Cortex of kidney (tissue), 1 donor: ENCODE measurements around the gene AGAP1.

Experiments
- DNase-seq: peaks from one replicate; lab custom pipeline; 2025; lab: John Stamatoyannopoulos, UW

AGAP1 gene

DNA sequence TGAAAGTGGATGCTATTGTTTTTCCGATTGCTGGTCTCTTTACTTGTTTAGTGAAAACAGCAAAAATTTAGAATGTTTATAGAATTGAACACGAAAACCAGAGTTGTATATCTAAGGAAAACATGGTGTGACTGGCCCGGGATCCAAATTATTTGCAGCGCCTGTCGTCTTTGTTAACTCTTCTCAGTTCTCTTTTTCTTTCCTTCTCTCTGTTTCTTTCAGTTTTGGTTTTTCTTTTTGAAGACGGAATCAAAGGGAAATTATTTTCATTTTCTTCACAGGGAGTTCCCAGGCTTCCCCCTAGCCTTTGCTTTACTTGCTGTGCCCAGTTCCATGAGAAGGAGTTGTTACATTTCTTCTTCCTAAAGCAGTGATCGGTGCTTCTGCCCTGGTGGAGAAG is 76.0 kb downstream of the AGAP1 start:
- DNase-seq = no peak

DNA sequence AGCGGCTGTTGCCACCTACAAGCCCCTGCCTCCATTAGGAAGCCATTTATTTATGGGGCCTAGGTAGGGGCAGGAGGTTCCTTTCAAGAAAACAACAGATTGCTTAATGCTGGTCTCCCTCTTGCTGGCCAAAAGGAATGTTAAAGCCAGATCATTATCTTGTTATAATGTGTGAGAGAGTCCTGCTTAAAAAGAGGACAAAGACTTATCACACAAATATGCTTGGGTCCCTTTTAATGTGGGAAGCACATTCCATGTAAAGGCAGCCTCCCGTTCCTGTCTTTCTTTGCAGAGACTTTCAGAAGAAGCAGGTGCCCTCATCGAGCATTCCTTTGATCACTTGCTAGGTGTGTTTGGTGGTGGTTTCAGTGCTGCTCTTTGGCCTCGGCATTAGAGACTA is 76.4 kb downstream of the AGAP1 start:
- DNase-seq = no peak

DNA sequence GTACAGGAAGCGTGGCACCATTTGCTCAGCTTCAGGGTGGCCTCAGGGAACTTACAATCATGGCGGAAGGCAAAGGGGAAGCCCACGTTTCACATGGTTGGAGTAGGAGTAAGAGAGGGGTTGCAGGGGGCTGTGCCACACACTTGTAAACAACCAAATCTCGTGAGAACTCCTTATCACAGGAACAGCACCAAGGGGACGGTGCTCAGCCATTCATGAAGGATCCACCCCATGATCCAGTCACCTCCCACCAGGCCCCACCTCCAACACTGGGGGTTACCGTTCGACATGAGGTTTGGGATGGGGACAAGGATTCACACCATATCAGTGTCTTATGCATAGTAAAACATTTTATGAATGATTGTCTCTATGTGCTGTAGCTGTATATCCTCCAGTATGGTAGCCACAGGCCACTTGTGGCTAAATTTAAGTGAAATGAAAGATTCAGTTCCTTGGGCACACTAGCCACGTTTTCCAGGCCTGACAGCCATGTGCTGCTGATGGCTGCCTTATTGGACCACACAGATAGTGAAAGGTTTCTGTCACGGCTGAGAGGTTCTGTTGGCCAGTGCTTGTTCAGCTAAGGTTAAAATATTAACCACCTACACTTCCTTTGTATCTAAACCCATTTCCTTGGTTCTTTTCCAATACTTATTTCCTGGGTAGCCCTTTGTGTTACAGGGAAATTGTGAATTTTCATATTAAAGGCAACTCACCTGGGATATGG is 77.3 kb downstream of the AGAP1 start:
- DNase-seq = no peak

DNA sequence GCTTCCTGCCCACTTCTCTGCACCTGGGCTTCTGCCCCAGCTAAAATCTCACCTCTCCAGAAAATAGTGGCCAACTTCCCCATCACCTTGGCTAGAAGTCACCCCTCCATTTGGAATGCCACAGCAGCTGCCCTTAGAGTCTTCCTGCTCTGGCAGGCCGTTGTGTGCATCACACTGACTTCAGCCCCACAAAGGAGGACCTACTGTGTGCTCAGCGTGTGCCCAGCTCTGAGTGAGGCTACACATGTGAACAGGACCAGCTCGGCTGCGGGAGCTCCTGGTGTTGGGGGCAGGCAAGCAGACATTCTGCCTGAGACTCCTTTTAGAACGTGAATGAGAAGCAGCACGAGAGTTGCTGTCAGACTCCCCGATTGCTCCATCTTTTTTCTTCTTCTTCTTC is 78.7 kb downstream of the AGAP1 start:
- DNase-seq = no peak

DNA sequence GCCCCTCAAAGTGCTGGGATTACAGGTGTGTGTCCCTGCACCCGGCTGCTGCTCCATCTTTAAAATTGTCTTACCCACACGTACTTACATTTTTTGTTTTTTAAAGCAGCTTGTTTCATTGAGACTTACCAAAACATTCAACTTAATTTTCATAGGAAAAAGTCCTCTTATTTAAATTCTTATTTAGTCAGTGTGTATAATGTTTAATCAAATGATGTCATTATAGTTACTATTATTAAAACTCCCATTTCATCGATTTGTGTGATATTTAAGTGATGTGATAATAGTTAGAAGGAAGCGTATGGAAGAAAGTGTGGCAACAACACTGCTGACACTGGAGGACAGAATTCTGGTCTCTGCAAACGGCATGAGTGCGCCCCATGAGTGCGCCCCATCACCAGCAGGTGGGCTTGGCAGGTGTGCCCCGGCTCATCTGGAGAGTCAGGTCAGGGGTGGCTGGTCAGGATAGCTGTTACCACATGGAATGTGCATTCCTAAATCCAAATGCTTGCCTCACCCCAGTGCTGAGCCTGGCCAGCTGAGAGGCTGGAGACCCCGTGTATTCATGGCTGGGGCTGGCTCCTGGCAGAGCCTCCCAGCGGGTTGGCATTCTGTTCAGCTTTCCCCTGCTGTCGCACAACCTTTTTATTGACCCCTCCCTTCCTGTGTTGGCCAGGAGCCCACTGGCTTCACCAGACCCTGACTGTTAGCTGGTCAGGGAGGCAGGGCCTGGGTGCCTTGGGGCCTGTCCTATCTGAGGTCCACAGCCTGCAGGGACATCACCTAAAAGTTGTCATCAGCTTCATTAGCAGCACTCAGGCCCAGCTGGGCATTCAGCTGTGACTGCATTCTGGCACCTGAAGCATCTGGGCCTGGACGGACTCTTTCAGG is 79.7 kb downstream of the AGAP1 start:
- no peak for DNase-seq

DNA sequence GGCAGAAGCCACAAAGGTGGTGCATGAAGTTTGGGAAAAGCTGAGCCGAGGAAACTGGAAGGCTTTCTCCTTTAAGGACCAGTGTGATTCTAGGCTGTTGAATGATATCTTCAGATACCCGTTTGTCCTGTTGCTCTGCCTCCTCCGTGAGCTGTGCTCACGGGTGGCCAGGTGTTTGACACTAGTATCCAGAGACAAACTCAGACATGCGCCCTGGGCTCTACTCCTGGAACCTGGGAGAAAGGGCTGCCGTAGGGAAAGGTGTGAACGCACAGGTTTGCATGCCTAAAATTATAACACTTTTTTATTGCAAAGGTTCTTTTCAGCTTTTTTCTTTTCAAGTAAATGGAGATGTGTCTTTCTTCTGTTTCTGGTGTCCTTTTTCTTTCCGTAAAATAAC is 81.6 kb downstream of the AGAP1 start:
- DNase-seq = no peak

DNA sequence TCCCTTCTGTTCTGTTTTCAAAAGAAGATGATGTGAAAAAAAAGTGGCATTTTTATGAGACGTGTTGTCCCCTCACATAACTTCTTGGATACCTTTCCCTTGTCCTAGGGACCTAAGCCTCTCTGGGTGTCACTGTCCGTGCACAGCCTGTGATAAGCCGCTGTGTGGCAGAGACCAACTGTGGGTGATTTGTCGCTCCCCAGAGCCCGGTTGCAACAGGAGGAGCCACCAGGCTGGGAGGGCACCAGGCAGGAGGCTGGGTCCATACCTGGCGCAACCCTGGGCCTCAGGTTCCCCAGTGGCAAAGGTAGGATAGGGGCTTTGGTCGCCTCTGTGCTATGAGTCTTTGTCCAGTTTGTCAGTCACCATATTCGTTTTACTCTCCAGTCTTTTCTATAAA is 82.1 kb downstream of the AGAP1 start:
- no peak for DNase-seq

DNA sequence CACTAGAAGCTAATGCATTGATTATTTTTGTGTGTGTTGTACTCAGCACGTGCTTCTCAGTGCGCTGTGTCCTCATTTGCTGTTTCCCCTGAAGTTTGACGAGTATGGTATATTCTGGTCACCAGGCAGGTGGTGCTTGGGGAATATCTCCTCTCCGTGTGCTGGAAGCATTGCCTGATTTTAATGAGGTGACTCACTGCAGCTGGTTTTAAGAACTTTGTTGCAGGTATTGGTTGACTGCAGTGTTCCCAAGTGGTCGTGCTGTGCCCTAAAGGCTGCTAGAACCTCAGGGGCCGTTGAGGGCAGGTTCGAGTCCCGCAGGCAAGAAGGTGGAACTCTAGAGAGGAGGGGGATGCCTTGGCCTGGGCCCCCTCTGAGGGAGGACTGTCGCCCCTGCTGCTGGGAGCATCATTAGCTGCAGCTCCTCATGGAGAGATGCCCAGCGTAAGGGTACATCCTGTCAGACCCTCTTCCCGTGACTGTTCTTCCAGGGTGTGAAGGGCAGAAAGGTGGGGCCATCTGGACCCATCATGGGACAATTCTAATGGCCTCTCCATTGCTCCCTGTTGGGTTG is 82.6 kb downstream of the AGAP1 start:
- DNase-seq = no peak

DNA sequence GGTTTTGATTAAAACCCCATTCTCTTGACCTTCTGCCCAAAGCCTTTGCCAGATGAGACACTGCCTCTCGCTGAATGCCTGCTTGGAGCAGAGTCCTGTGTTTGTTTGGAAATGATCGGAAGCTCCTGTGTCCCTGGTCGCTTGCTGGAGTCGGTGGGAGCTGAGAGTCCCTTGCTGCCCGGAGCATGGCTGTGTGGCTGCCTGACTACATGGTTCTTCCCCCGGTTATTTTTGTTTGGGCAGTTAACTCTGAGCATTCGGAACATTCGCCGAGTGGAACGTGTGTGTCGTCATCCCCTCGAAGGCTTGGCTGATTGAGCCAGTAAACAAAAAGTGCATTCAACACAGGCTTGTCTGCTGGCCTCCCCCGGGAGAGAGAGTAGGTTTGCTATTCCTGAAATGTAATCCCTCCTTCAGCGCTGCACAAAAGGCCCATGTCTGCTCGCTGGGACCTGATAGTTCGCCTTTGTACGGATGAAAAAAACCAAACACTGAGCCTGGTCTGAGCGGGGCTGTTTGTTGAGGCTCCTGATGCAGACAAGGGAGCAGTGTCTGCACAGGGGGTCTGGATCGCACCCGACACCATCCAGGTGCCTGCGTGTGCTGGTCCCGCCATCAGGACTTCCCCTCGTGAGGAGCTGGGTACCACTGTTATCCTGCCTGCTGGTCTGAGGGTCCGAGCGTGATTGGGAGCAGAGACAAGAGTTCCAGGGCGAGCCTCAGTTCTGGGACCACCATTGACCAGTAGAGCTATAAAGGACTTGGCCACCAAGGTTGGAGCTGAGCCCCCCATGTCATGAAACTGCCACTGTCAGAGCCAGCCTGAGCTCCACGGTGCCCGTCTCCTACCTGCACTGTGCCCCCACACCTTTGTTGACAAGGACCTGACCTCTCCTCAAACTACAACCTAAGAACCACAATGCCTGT is 83.8 kb downstream of the AGAP1 start:
- DNase-seq = no peak

DNA sequence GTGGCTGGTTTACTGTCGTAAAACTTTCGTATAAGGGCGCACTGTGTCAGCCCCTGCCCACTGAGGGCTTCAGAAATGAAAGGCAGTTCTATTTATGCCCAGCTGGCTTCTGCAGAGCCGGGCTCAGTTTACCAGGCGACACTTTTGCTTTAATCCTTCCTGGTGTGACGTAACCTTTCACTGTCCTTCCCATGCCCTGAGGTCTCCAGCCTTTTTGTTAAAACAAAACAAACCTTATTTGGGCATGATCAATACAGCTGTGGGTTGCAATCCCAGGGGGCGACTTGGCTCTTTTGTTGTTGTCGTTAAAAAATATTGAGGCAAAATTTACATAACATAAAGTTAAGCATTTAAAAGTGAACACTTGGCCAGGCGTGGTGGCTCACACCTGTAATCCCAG is 85.3 kb downstream of the AGAP1 start:
- DNase-seq = no peak

DNA sequence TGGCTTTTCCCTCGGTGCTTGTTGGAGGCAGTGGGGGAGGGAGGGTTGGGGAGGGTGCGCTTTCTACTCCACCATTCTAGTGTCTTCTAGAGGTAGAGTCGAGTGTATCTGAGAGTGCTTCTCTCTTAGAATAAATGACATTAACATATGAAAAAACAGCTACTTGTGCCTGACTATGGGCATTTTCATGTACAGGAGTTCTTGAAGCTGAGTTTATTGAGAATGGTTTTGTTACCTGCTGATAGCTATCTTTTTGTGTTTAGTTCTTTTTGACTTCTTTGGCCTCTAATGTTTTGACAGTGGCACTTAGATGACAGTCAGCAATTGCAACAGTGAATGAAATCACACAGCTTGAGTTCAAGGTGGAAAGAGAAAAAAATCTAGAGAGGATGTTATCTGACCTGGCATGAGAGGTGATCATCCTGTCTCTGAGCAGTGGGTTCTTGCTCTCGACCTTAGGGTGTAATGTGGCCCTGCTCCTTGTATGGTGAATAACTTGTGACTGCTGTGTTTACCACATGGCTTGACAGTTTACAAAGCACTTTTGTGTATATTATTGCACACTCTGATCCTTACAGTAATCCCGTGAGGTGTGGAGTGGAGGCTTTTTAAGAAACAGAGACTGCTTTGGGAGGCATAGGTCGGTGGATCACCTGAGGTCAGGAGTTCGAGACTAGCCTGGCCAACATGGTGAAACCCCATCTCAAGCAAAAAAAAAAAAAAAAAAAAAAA is 86.7 kb downstream of the AGAP1 start:
- no peak for DNase-seq

DNA sequence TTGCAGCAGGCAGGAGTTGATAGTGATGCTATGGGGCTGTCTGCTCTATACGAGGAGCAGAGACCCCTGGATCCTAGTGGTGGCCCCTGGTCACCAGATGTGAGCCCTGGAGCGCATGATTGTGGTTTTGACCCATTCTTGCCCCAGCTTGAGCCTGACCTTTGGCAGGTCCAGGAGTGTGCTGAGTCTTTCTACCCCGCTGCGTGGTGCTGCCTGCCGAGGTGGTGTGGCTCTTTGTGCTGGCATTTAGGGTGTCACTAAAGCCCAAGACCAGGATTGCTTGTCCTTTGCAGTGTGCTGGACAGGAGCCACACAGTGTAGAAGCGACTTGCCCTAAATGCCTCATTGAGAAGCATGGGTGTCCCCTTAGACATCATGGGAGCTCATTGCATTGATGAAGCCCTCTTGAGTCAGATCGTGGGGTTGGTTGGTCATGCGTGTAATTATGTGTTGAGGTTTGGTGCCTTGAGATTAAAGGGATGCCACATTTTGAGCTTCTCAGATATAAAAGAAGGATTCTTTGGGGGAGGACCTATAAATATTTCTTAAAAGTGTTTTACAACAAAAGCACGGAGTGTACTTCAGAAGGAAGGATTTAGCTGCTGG is 88.3 kb downstream of the AGAP1 start:
- no peak for DNase-seq

DNA sequence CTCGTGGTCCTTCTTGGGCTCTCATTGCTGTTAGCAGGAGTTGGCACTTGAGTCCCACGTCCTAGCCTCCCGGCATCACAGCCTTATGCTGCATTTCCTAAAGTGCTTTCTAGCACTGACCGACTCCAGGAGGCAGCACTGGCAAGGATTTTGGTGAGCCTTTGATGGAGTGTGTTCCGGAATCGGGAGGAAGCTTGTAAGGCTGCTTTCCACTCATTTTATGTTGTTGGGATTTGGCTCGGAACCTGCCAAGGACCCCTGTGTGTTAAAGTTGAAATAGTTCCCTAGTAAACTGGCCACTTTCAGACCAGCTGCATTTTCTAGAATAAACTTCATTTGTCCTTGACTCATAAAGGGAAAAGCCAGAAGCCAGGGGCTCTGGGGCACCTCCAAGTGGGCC is 88.9 kb downstream of the AGAP1 start:
- no peak for DNase-seq

DNA sequence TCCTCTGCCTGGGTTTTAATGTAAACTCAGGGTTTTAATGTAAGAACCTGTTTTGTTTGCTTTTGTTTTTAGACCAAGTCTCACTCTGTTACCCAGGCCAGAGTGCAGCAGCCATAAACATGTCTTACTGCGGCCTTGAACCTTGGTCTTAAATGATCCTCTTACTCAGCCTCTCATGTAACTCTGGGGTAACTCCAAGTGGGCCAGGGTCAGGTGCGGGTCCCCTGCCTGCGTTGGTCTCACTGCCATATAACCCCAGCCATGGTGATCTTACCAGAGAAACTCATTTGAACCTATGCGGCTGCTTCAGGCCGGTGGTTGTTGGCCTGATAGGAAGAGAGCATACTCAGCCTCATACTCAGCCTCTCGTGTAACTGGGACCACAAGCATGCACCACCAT is 89.3 kb downstream of the AGAP1 start:
- DNase-seq = no peak

DNA sequence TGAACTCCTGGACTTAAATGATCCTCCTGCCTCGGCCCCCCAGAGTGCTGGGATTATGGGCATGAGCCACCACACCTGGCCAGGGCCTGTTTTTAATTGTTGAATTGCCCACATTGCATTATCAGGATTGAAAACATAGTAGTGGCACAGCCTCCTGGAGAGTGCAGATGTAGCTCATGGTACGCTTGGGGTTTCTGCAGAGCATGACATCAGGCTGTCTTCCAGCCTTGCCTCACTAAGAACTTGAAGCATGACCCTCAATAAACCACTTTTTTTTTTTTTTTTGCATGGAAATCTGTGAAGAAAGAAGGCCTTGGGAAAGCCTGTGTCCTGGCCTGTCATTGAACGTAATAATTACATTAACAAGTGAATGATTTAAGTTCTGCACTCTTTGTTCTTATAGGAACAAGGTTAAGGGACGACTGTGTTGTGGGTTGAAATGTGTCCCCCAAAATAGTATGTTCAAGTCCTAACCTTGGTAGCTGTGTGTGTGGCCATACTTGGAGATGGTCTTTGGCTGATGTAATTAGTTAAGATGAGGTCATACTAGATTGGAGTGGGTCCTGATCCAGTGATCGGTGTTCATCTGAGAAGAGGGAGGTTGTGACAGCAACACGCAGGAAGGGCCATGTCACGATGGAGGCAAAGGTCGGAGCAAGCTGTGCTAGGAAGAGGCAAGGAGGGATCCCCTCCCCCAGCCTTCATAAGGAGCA is 90.2 kb downstream of the AGAP1 start:
- DNase-seq = no peak

DNA sequence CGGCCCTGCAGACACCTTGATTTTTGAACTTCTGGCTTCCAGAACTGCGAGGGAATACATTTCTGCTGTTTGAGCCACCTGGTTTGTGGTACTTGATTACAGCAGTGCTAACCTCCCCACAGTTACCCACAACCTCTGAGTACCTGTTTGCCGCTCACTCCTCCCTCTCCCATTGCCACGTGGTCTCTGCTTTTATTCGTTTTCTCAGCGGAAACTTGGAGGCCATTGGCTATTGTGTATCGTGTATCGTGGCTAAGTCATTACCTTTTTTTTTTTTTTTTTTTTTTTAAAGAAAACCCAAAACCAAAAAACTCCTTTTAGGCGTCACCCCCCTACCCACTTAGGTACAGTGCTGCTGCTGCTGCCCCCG is 90.8 kb downstream of the AGAP1 start:
- DNase-seq = no peak

DNA sequence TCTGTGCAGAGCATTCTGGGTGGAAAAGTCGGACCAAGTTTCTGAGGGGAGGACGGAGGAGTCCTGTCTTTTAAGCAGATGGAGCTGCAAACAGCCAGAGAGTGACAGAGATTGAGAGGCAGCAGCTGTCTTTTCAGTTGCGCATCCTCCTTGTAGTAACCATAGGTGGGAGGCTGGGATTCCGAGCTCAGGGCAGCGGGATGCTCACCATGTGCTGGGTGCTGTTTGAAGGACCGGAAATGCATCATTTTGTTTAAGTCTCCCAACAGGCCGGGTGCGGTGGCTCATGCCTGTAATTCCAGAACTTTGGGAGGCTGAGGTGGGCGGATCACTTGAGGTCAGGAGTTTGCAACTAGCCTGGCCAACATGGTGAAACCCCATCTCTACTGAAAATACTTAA is 93.4 kb downstream of the AGAP1 start:
- no peak for DNase-seq

DNA sequence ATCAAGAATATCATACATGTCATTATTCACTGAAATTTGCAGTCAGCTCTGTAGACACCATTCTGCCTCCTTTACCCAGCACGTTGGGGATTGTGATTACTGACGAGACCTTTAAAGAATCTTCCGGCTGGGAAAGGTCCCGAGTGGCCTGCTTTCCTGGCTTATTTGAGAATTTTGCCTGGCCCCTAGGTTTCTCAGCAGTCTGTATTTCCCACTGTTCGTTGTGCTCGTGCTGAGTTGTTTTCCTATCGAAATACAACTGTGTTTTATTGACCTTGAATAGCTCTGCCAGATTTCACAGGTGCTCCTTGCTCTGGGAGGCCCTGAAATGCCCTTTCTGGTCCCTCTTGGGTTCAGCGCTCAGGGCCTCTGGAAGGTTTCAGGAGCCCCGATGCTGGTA is 94.9 kb downstream of the AGAP1 start:
- DNase-seq = no peak

DNA sequence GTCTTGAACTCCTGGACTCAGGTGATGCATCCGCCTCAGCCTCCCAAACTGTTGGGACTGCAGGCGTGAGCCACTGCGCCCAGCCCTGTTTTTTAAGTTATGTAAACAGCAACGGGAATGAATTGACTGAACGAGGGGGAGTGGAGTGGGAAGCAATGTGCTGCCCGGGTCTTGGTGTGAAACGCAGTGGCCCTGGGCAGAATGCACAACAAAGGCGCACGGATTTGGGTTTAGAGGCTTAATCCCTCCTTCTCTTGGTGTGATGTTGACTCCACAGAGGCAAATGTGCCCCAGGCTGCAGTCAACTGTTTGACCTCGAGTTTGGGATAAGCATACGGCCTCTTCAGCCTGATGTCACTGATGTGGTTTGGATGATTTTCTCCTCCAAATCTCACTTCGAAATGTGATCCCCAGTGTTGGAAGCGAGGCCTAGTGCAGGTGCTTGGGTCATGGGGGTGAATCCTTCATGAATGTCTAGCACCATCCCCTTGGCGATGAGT is 97.4 kb downstream of the AGAP1 start:
- no peak for DNase-seq

DNA sequence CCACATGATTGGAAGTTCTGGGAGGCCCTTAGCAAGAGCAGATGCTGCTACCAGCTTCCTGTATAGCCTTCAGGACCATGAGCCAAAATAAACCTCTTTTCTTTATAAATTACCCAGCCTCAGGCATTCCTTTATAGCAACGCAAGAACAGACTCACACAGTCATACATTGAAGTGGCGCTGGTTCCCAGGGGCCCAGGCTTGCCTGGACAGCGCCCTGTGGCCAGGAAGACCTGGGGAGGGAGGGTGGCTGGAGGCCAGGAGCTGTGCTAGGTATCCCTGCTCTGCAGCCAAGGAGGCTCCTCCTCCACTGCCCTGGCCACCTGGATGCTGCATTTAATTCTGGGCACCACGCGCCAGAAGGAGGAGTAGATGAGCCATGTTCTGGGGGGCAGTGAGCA is 98.1 kb downstream of the AGAP1 start:
- DNase-seq = no peak
